ENCODE results near the gene AHSP.
"Not testable (repeated sequence)": the region's sequence is repeated elsewhere in the genome, so short reads cannot be mapped to it uniquely, and the experiment has no call there.

AHSP gene

DNA sequence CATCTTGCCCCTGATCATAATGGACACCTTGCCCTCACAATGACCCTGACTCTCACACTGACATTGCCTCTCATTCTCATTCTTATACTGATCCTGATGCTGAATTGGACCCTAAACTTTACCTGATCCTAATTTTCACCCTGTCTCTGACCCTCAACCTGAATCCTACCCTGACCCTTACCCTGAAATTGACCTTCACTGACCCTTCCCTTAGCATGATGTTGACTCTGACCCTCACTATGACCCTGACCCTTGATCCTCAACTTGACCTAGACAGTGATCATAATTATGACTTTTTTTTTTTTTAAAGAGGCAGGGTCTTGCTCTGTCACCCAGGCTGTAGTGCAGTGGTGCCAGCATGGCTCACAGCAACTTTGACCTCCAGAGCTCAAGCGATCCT lies 3.4 kb downstream of the AHSP start:
- DNase-seq (ENCODE audit: low spot score): no peak

DNA sequence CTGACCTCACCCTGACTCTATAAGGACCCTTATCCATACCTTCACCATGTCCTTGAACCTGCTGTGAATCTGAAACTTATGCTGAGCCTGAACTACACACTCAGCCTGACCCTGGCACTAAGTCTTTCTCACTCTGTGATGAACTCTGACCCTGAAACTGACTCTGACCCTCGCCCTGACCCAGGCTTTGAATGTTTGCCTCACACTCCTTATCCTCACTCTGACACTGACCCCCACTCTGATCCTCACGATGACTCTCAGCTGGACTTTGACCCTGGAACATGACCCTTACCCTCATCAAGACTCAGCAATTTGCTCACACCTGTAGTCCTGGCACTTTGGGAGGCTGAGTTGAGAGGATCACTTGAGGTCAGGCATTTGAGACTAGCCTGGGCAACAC lies 4.4 kb downstream of the AHSP start:
- no peak for DNase-seq (ENCODE audit: low spot score)

DNA sequence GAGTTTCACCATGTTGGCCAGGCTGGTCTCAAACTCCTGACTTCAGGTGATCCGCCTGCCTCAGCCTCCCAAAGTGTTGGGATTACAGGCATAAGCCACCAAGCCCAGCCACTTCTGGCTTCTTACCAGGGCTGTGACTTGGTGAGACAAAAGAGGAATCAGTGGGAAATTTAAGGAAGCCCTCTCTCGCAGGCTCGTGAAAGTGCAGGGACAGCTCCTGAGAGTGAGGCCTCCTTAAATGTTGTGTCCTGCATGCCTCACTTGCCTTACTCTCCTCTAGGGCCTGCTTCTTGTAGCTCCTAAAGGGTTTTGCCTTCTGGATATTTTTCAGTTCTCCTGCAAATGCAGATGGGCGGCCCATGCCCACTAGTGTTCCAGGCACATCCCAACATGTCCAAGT lies 5.2 kb downstream of the AHSP start:
- no peak for DNase-seq (ENCODE audit: low spot score)

DNA sequence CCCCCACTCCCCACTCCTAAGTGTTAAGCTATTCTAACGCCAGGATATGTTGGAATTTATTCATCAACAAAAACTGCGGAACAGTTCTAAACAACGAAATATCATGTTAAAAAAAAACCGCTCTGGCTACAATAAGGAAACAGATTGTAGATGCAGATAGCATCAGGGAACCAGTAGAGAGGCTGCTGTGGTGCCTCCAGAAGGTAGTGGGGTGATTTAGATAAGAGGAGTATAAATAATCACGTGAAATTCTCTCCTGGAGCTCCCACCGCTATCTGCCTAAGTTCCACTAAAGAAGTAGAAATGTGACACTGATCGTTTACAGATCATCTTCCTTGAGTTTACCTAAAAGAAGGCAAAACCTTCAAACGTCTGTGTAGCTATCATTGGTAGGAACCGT lies 8.0 kb downstream of the AHSP start:
- DNase-seq (ENCODE audit: low spot score): no peak

DNA sequence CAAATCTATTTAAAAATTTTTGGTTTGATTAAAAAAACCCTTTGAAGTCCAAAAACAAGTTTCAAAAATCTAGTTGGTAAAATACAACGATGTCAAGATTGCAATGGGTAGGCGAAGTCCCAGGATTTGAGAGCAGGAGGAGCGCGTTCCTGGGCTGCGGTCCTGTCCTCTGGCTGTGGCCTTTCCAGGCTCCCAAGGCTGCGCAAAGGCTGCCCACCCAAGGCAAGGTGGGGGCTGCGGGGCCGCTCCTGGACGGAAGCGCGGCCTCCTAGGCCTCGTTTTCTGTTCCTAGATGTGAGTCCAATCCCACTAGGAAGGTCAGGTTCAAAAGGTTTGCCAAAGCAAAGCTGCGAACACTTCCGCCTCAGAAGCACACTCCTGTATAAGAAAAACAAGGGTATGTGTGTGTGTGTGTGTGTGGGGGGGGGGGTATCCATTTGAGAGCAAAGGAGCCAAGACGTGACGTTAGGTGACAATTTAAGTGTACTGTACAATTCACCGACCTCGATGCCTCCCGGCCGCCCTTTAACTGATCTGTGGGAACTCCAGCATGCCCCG lies 9.2 kb downstream of the AHSP start:
- DNase-seq (ENCODE audit: low spot score): no peak

DNA sequence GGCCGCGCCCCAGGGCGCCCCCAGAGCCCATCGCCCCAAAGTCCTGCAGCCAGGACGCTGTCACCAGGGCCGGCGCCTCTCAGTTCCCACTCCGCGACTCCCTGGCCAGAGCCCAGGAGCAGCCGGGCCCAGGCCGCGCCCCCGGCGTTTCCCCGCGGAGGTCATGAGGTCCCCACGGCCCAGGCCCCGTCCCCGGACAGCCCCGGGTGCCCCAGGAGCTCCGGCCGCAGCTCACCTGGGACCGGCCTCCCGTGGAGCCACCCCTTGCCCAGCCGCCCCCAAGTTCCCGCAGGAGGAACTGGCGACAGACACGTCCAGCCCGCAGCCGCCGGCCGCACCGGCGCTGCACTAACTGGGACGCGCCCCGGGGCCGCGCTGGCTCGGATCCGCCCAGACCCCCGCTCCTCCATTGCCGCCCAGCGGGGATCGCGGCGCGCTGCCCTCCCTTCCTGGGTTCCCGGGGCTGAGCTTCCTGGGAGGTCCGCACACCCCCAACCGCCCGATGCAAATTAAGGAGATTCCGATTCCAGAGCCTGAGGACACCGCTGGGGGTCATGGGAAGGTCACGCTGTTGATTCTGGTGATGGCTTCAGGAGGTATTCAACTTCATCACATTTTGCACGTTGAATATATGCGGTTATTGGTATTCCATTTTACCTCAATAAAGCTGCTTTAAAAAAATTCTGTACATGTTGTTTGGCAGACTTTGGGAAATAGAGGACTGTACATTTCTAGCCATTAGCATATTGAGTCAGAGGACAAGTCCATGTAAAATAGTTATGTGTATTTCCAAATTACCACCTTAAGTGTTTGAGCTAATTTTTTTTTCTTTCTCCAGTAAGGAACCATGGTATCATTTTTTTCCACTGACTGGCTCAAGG lies 9.9 kb downstream of the AHSP start:
- DNase-seq (ENCODE audit: low spot score): no peak

DNA sequence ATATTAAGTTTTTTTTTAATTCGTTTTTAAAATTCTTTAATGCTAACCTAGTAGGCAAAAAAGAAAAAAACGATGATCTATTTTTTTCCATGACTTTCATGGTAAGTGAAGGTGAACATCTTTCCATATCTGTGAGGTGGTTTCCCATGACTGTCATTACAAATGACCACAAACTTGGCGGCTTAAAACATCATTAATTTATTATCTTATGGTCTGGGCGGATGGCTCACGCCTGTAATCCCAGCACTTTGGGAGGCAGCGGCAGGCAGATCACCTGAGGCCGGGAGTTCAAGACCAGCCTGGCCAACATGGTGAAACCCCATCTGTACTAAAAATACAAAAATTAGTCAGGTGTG lies 10.5 kb downstream of the AHSP start:
- not testable (repeated sequence) for DNase-seq (ENCODE audit: low spot score)

DNA sequence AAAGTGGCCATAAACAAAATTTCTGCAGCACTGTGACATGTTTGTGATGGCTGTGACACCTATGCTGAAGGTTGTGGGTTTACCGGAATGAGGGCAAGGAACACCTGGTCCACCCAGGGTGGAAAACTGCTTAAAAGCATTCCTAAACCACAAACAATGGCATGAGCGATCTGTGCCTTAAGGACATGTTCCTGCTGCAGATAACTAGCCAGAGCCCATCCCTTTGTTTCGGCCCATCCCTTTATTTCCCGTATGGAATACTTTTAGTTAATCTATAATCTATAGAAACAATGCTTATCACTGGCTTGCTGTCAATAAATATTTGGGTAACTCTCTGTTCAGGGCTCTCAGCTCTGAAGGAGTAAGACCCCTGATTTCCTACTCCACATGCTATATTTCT lies 12.1 kb downstream of the AHSP start:
- DNase-seq (ENCODE audit: low spot score): not testable (repeated sequence)

DNA sequence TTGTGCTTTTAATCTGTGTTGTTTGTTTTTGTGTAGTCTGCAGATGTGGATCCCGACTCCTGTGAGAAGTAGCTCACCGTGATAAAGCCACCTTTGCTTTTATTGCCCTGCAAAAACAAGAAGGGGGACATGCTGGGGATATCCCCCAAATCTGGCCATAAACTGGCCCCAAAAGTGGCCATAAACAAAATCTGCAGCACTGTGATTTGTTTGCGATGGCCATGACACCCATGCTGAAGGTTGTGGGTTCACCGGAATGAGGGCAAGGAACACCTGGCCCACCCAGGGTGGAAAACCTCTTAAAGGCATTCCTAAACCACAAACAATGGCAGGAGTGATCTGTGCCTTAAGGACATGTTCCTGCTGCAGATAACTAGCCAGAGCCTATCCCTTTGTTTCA lies 15.1 kb downstream of the AHSP start:
- DNase-seq (ENCODE audit: low spot score): no peak

DNA sequence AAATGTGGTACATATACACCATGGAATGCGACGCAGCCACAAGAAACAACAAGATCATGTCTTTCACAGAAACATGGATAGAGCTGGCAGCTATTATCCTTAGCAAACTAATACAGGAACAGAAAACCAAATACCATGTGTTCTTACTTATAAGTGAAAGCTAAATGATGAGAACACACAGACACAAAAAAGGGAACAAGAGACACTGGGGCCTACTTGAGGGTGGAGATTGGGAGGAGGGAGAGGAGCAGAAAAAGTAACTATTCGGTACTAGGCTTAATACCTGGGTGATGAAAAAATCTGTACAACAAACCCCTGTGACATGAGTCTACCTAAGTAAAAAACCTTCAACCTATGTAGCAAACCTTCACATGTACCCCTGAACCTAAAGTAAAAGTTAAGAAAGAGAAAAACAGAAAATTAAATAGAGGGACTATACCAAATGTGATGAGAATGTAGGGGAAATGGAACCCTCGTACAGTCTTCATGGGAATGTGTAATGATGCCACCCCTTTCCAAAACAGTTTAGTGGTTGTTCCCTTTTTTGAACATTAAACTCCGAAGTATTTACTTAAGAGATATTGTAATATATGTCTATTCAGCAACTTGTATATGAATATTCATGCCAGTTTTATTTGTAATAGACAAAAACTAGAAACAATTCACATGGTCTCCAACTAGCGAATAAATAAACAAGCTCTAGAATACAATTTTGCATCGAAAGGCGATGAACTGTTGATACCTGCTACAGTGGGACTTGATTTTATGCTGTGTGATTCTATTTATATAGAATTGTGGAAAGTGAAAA lies 33.9 kb downstream of the AHSP start:
- no peak for DNase-seq (ENCODE audit: low spot score)

DNA sequence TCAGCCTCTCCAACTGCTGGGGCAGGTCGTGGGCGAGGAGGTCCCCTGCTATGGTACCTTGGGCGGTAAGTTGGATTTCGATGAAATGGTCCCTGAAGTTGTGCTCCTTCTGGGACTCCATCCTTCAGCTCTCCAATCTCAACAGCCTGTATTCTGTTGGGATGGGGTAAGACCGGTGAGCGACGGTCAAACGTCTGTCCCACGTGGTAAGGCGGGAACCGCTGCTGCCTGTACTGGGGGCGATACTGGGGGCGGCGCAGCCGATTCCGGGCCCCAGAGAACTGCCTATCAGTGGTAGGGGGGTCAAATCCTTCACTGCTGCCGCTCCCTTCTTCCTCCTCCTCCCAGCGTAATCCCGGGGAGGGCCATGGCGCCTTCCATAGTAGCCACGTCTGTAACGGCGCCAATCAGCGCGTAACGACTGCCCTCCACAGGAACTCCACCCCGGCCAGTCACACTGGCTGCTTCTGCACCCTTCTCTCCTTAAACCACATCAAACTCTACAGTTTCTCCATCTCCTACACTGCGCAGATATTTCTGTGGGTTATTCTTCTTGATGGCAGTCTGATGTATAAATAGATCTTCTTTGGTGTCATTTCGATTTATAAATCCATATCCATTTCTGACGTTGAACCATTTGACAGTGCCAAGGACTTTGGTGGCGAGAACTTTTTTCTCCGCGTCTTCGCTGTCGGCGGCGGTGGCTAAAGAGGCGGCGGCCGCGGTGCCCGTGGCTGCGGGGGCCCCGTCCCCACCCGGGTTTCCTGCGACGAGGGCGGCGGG lies 41.1 kb downstream of the AHSP start:
- no peak for DNase-seq (ENCODE audit: low spot score)

DNA sequence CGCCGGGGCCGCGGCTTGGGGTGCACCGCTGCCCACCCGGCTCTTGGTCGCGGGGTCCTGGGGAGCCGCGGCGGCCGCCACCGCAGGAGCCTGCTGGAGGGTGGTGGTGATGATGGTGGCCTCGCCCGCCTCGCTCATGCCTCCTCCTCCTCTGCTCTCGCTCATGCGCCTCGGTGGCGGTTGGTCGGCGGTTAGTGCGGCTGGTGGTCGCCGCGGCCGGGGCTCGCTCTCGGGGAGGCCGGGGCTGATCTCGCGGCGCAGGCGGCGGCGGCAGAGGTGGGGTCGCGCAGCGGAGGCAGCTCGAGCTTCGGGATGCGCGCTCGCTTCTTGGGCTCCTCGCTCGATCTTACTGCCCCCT lies 41.6 kb downstream of the AHSP start:
- no peak for DNase-seq (ENCODE audit: low spot score)

DNA sequence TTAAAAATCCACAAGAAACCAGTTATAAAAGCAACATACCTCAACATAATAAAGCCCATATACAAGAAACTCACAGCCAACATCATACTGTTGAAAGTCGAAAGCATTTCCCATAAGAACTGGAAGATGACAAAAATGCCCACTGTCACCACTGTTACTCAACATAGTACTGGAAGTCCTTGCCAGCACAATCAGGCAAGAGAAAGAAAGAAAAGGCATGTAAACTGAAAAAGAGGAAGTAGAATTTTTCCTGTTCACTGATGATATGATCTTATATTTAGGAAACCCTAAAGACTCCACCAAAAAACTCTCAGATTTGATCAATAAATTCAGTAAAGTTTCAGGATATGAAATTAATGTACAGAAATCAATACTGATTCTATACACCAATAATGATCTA lies 45.1 kb downstream of the AHSP start:
- no peak for DNase-seq (ENCODE audit: low spot score)

DNA sequence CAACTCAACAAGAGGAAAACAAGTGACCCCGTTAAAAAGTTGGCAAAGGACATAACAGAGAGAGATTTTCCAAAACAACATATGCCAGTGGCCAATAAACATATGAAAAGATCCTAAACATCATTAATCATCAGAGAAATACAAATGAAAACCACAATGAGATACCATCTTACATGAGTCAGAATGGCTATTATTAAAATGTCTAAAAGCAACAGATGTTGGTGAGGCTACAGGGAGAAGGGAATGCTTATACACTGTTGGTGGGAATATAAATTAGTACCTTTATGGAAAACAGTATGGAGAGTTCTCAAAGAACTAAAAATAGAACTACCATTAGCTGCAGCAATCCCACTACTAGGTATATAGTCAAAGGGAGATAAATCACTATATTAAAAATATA lies 46.5 kb downstream of the AHSP start:
- not testable (repeated sequence) for DNase-seq (ENCODE audit: low spot score)

DNA sequence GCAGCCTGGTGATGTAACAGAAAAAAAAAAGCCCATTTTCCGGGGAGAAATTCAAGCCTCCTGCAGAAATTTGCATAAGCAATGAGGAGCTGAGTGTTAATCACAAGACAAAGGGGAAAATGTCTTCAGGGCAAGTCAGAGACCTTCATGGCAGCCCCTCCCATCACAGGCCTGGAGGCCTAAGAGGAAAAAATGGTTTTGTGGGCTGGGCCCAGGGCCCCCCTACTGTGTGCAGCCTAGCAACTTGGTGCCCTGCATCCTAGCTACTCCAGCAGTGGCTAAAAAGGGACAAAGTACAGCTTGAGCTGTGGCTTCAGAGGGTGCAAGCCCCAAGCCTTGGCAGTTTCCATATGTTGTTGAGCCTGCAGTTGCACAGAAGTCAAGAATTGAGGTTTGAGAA lies 49.7 kb downstream of the AHSP start:
- no peak for DNase-seq (ENCODE audit: low spot score)

All from globus pallidus (tissue), 1 donor.